Activated naive CD8-positive, alpha-beta T cell treated with anti-CD3 and anti-CD28 coated beads, Interleukin-2, amount 10 ng/mL, durations not matched to agents 7 days and 5 days (primary cell): Measurements from ENCODE around the gene PDE11A. TPM values are rescaled to one million over a fixed set of nuclear protein-coding genes. Genes with fewer than 3 reads are reported as not detected.
"Not testable (repeated sequence)": the region's sequence is repeated elsewhere in the genome, so short reads cannot be mapped to it uniquely, and the experiment has no call there.

ENCODE experiments used
- ATAC-seq: fragments of 150-1000 bp; cut with Tn5 transposase; one replicate; pipeline ENCODE4 v1.10.0; 2021; ENCODE audit warnings: low read depth, moderate library complexity
- POLR2A ChIA-PET: fragments of 350-600 bp; sonication (Branson Sonifier 250); formaldehyde crosslinking; loops from one replicate; lab custom pipeline; 2021; ENCODE audit warnings: antibody characterized with exemption; lab: Charles Lee
- DNase-seq: peaks from one replicate; pipeline ENCODE4 v3.0.0; 2021
- H3K27ac Mint-ChIP-seq: one replicate; pipeline ENCODE4 v1.8.0; 2022; ENCODE audit warnings: mild to moderate bottlenecking, mixed read lengths
- H3K27me3 Mint-ChIP-seq: one replicate; pipeline ENCODE4 v1.8.0; 2022; ENCODE audit warnings: mild to moderate bottlenecking, moderate library complexity, mixed read lengths
- H3K36me3 Mint-ChIP-seq: one replicate; pipeline ENCODE4 v1.8.0; 2021; ENCODE audit warnings: mild to moderate bottlenecking, mixed read lengths
- H3K4me1 Mint-ChIP-seq: one replicate; pipeline ENCODE4 v1.8.0; 2021; ENCODE audit warnings: mixed read lengths
- H3K4me3 Mint-ChIP-seq: one replicate; pipeline ENCODE4 v1.8.0; 2022; ENCODE audit warnings: mild to moderate bottlenecking, moderate library complexity, mixed read lengths
- H3K9me3 Mint-ChIP-seq: one replicate; pipeline ENCODE4 v1.8.0; 2021; ENCODE audit warnings: mixed read lengths
- total RNA-seq, 2 experiments: library from RNA; stranded (reverse); gene quantifications; one replicate each; pipeline ENCODE4 v1.2.3, GENCODE V29; 2021

Gene PDE11A
- total RNA-seq, 2 experiments from 2014 or later: not detected

DNA sequence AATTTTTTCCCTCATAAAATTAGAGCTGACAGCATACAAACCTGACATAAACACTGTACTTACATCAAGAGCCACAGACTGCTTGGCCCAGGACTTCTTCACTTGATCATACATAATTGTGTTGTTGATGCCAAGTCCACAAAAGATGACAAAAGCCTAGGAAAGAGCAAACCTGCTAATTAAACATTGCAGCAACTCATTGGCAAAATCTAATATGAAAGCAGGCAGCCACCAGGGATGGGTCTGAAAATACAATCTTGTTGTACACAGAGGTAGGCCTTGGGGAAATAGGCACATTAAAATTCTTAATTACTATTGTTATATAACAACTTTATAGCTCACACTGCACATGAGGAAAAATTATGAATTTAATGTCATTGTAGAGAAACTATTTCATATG, 255.8 kb downstream of the PDE11A start:
- Mint-ChIP-seq H3K4me3 (no peak overlapping the region), H3K27ac (no peak overlapping the region), H3K27me3 (peaks cover 9% of the 10 kb centered on the region), H3K4me1 (no peaks in the 10 kb centered on the region), H3K36me3 (no peaks in the 10 kb centered on the region), H3K9me3 (no peaks in the 10 kb centered on the region)
- DNase-seq (no peak), ATAC-seq (no peak)
- POLR2A ChIA-PET: no interaction called here

DNA sequence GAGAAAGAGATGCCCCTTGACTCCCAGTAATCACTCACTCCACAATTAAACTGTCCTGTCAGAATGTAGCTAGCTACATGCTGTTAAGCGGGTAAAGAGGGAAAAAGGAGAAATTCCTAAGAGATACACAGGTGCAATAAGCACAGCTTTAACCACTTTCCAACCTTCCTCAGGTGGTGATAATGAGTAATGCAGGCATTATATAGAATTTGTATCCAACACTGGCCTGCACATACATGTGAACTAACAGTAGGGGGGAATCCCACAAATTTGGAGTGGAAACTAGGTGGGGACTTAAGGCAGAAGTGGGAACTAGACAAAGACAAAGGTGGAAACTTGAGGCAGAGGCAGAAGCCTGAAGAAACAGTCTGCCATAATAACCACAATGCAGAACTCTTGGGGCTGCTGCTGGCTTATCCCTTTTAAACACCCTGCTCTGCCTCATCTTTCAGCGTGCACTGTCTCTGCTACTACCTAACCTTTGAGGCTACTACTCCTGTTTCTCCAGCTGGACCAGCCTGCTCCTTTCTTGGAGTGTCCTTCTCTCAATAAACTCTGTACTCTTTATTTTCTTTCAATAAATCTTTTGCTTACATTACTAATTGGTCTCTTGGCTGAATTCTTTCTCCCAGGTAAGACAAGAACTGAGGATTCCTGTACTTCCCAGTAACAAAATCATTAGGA, 259.7 kb downstream of the PDE11A start:
- Mint-ChIP-seq H3K27ac (no peak overlapping the region), H3K36me3 (no peaks in the 10 kb centered on the region), H3K9me3 (no peaks in the 10 kb centered on the region), H3K4me3 (no peak overlapping the region), H3K4me1 (no peaks in the 10 kb centered on the region), H3K27me3 (peaks cover 18% of the 10 kb centered on the region)
- DNase-seq (no peak), ATAC-seq (no peak)
- POLR2A ChIA-PET: no interaction called here

DNA sequence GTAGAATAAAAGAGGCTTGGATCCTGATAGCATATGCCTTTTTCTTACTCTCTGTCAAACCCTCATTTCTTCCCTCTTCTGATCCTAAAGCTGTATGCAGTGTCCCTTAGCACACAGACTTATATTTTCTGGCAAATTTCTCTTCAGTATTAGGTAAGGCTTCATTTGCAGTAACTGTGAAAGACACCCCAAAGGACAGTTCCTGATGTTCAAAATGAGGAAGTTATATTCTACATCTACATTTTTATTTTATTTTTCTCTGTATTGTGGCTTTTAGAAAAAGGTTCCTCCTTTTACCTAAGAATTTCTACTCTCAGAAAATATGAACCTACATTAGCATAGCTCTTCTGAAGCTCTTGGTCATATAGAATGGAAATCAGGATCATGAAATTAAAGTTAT, 261.7 kb downstream of the PDE11A start:
- Mint-ChIP-seq H3K4me3 (no peak overlapping the region), H3K36me3 (no peaks in the 10 kb centered on the region), H3K9me3 (no peaks in the 10 kb centered on the region), H3K4me1 (no peaks in the 10 kb centered on the region), H3K27me3 (peaks cover 22% of the 10 kb centered on the region), H3K27ac (no peak overlapping the region)
- ATAC-seq (no peak), DNase-seq (no peak)
- POLR2A ChIA-PET: no interaction called here

DNA sequence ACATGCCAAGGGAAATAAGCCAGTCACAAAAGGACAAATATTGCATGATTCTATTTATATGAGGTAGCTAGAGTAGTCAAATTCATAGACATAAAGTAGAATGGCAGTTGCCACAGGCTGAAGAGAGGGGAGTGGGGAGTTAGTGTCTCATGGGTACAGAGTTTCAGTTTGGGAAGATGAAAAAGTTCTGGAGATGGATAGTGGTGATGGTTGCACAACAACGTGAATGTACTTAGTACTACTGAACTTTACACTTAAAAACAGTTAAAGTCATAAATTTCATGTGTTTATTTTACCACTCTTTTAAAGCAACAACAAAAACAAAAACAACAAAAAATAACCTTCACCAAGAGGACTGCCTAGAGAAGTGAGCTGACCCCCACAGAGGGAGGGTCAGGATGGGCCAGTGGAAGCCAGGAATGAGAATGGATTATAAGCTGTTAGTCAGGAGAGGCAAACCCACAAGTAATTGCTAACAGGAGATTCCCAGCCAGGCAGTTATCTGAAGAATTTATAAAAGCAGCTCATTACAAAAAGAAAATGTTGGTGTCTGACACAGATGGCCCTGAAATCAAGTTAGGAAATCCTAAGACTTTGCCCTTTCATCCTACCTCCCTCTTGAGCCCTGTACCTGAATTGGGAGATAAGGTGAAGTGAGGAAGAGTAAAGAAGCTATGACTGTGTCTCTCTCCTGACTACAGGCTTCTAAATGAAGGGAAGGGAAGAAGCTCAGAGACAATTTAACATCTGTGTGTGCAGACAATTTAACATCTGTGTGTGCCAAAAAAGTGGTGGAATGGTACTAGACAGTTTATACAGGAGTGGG, 263.4 kb downstream of the PDE11A start:
- no peak overlapping the region for H3K4me3 Mint-ChIP-seq
- H3K36me3 Mint-ChIP-seq: no peaks in the 10 kb centered on the region
- POLR2A ChIA-PET: no interaction called here
- DNase-seq (no peak), ATAC-seq (no peak)
- no peak overlapping the region for H3K27ac Mint-ChIP-seq
- no peaks in the 10 kb centered on the region for H3K9me3 Mint-ChIP-seq
- H3K4me1 Mint-ChIP-seq: no peaks in the 10 kb centered on the region
- peaks cover 36% of the 10 kb centered on the region for H3K27me3 Mint-ChIP-seq

DNA sequence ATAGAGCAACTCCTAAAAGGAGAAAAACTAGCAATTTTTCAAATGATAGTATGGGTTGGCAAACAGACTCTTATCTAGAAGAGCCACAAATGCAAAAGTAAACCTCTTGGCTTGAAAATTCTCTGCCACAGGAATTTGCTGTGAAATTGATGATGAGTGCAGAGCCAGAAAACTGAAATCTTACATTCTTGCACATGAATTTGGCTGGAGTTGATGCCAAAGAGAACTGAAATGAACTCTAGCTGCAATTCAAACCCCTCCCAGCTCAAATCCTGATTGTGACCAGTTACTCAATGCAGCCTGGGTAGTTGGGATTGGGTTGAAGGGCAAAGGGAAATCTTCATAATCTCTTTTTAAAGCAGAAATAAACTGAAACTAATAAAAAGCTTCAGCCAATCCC, 266.6 kb downstream of the PDE11A start:
- POLR2A ChIA-PET: no interaction called here
- Mint-ChIP-seq H3K36me3 (no peaks in the 10 kb centered on the region), H3K4me1 (no peaks in the 10 kb centered on the region), H3K27ac (no peak overlapping the region), H3K27me3 (peaks cover 54% of the 10 kb centered on the region), H3K9me3 (no peaks in the 10 kb centered on the region), H3K4me3 (no peak overlapping the region)
- no peak for DNase-seq
- no peak for ATAC-seq

DNA sequence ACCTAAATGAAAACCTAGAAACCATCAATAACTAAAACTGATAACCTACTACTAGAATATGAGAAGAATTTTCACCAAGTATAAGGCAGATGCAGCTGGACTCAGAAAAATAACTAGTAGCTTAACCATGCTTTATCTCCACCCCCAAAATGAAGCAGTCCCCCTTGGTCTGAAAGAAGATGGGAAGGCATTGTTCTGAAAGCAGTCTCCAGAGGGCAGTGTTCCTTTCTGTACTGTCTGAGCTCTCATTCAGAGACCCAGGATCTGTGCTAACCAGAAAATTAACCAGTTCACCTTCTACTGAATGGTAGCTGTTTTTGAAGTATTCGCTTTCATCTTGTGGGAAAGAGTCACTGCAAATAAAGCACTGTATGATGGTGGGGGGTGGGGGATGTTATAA, 273.0 kb downstream of the PDE11A start:
- DNase-seq (no peak), ATAC-seq (no peak)
- Mint-ChIP-seq H3K27me3 (peaks cover 42% of the 10 kb centered on the region), H3K4me1 (no peaks in the 10 kb centered on the region), H3K36me3 (no peaks in the 10 kb centered on the region), H3K9me3 (no peaks in the 10 kb centered on the region), H3K27ac (no peak overlapping the region), H3K4me3 (no peak overlapping the region)
- POLR2A ChIA-PET: no interaction called here

DNA sequence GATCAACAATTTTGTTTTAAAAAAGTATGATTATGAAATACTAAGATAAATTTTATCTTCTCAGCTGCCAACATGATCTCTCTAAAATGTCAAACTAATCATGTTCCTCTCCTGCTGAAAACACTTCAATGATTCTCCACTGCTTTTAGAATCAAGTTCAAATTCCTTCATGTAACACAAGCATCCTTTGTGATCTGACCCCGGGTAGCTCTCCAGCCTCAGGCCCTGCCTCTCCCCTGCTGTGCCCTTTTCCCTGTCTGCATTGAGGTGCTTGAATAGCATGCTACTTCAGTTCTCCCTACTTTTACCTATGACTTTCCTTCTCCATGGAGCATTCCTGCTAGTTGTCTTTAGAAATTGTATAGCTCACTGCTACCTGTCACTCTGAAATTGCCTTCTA, 274.8 kb downstream of the PDE11A start:
- H3K27ac Mint-ChIP-seq: no peak overlapping the region
- no peak overlapping the region for H3K4me3 Mint-ChIP-seq
- no peaks in the 10 kb centered on the region for H3K36me3 Mint-ChIP-seq
- no peak for DNase-seq
- POLR2A ChIA-PET: no interaction called here
- ATAC-seq: no peak
- H3K27me3 Mint-ChIP-seq: peaks cover 28% of the 10 kb centered on the region
- no peaks in the 10 kb centered on the region for H3K4me1 Mint-ChIP-seq
- no peaks in the 10 kb centered on the region for H3K9me3 Mint-ChIP-seq

DNA sequence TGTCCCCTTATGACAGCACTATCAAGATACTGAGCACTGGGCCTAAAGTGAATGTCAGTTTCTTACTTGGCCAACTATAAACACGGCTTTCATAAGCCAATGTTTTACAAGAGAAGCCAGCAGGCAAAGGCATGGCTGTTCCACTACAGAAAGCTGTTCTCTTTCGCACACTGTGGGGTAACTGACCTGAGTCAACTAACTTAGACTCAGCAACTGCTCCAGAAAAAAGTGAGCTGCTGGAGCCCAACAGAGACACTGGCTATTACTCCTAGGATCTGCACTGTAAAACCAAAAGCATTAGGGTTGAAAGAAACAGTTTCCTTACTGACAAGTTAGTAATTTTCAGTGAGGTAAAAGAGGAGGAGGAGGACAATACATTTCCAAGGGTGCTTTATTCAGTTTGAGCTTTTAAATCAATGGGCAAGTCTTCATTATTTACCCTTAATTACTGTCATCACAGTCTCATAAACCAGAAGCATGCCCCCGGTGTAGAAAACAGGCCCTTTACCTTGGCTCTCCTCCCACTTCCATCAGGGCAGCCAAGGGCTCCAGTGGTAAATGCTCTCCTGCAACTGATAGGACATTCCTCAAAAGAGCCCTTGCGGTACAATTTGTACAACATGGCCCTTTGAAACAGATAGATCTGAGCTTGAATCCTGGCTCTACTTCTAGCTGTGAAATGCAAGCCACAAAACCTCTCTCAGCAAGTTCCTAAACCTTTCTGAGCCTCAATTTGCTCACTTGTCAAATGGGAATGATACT, 275.7 kb downstream of the PDE11A start:
- POLR2A ChIA-PET: no interaction called here
- ATAC-seq (no peak), DNase-seq (no peak)
- Mint-ChIP-seq H3K36me3 (no peaks in the 10 kb centered on the region), H3K4me1 (no peaks in the 10 kb centered on the region), H3K9me3 (no peaks in the 10 kb centered on the region), H3K27ac (no peak overlapping the region), H3K27me3 (peaks cover 24% of the 10 kb centered on the region), H3K4me3 (no peak overlapping the region)

DNA sequence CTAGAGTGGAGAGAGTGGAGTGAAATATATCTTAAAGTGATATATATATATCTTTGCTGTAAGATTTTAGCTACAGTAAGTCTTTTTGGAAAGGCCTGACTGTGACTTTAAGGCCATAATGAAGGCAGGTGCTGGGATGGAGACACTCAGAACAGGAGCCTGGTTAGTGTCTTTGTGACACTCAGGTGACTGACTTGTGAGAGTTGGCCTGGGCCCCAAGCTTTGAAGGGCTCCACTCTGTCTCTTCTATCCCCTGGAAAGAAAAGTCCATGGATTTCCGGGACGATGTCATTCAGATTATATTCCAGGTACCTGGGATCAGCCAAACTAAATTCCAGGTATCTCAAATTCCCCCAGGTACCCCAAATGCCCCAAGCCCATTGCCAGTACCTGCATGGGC, 276.6 kb downstream of the PDE11A start:
- Mint-ChIP-seq H3K27me3 (peaks cover 21% of the 10 kb centered on the region), H3K36me3 (no peaks in the 10 kb centered on the region), H3K9me3 (no peaks in the 10 kb centered on the region), H3K4me3 (no peak overlapping the region), H3K4me1 (no peaks in the 10 kb centered on the region), H3K27ac (no peak overlapping the region)
- POLR2A ChIA-PET: no interaction called here
- no peak for DNase-seq
- ATAC-seq: no peak

DNA sequence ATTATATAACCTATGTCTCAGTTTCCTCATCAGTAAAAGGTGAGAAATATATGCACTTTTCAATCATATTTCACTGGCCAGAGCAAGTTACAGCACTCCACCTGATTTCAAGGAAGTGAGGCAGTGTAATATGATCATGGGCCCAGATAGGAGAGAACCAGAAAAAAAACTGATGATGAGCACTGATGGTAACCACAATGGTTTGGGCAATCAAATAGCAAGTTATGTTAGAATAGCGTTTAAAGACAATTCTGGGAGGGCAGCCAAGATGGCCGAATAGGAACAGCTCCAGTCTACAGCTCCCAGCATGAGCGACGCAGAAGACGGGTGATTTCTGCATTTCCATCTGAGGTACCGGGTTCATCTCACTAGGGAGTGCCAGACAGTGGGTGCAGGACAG, 287.4 kb downstream of the PDE11A start:
- H3K27me3 Mint-ChIP-seq, POLR2A ChIA-PET, ATAC-seq, H3K27ac Mint-ChIP-seq, H3K36me3 Mint-ChIP-seq, H3K4me3 Mint-ChIP-seq, DNase-seq, H3K9me3 Mint-ChIP-seq: not testable (repeated sequence)
- H3K4me1 Mint-ChIP-seq: peaks cover 26% of the 10 kb centered on the region

DNA sequence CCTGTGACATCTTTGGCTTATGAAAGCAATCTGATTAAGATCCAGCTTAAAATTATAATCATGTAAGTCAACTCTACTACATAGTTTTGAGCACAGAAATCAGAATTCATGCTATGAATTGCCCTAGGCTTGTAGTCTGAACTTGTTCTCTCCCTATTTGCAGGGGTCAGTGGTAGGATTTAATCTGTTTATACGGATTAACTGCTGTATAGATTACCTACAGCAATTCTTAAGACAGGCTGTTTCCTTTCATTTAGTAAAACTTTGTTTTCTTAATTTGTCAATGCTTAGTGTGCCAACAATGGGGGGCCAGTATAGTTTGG, 287.9 kb downstream of the PDE11A start:
- Mint-ChIP-seq H3K9me3 (peaks cover 8% of the 10 kb centered on the region), H3K27ac (peak overlapping the region; percentile 84), H3K4me1 (peaks cover 26% of the 10 kb centered on the region), H3K4me3 (peak overlapping the region; percentile 24), H3K27me3 (no peaks in the 10 kb centered on the region), H3K36me3 (peaks cover 6% of the 10 kb centered on the region)
- POLR2A ChIA-PET: no interaction called here
- no peak for ATAC-seq
- DNase-seq: no peak

DNA sequence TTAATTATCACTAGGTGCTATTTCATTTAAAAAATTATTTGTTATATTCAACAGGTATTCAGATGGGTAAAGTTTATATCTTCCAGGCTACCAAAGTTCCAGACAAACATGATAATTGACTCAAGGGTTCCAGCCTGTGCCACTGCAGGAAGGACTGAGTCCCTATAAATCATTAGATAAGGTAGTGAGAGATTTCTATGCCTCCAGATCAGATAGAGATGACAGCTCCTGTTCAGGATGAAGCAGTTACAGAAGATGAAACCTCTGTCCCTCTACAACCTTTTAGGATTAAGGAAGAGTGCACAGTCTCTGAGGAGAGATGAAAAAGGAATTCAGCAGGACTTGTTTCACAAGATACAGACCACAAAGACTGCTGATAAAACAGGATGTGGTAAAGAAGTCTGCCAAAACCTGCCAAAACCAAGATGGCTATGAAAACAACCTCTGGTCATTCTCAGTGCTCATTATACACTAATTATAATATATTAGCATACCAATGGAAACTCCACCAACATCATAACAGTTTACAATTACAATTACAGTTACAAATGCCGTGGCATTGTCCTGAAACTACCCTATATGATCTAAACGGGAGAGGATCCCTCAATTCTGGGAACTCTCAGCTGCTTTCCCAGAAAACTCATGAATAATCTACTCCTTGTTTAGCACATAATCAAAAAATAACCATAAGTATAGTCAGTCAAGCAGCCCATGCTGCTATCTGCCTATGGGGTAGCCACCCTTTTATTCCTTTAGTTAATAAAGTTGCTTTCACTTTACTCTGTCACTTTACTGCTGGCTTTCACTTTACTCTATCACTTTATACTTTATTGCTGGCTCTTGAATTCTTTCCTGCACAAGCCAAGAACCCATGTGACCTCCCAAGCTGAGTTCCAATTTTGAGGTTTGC, 288.5 kb downstream of the PDE11A start:
- POLR2A ChIA-PET: no interaction called here
- H3K4me3 Mint-ChIP-seq: peak overlapping the region; percentile 47
- DNase-seq: no peak

DNA sequence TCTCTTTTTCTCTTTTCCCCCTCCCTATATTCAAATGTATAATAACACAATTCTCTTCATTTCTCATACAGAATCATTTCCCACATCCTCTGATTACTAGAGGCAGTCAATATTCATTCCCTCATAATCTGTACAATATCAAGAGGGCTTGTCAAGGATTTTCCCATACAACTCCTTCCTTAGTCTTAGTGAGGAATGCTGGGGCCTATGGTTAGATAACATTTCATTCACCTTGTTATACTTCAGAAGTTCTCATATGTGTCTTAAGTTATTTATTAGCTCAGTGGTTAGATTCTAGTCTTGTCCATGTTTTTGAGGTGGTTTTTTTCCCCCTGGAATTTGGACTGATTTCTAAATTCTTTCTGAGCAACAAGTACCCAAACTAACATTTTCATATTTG, 289.5 kb downstream of the PDE11A start:
- peaks cover 6% of the 10 kb centered on the region for H3K9me3 Mint-ChIP-seq
- peaks cover 6% of the 10 kb centered on the region for H3K36me3 Mint-ChIP-seq
- DNase-seq (no peak), ATAC-seq (no peak)
- H3K4me1 Mint-ChIP-seq: peaks cover 26% of the 10 kb centered on the region
- H3K4me3 Mint-ChIP-seq: no peak overlapping the region
- H3K27me3 Mint-ChIP-seq: no peaks in the 10 kb centered on the region
- POLR2A ChIA-PET: no interaction called here
- H3K27ac Mint-ChIP-seq: no peak overlapping the region

More for the DNA sequence above, 288.5 kb downstream of the PDE11A start:
- Mint-ChIP-seq H3K36me3 (peaks cover 6% of the 10 kb centered on the region), H3K9me3 (peaks cover 8% of the 10 kb centered on the region), H3K27me3 (no peaks in the 10 kb centered on the region), H3K27ac (peak overlapping the region; percentile 84), H3K4me1 (peaks cover 26% of the 10 kb centered on the region)
- peak; percentile 81 for ATAC-seq
